Loucy (cell line): ENCODE data around the gene CASZ1.

ENCODE experiments used
- EZH2phosphoT487 ChIP-seq: fragments of 200-600 bp; IDR thresholded peaks from 2 replicates; pipeline ENCODE4 v1.6.1; 2018; ENCODE audit warnings: antibody characterized with exemption, mild to moderate bottlenecking, moderate library complexity, borderline replicate concordance
- TF ChIP-seq, protein P1 (sequence below): fragments of 200-600 bp; sonication (generic); conservative IDR thresholded peaks from 2 replicates; pipeline ENCODE4 v1.5.1; 2014; ENCODE audit warnings: mild to moderate bottlenecking, antibody characterized with exemption, low read length

DNA sequence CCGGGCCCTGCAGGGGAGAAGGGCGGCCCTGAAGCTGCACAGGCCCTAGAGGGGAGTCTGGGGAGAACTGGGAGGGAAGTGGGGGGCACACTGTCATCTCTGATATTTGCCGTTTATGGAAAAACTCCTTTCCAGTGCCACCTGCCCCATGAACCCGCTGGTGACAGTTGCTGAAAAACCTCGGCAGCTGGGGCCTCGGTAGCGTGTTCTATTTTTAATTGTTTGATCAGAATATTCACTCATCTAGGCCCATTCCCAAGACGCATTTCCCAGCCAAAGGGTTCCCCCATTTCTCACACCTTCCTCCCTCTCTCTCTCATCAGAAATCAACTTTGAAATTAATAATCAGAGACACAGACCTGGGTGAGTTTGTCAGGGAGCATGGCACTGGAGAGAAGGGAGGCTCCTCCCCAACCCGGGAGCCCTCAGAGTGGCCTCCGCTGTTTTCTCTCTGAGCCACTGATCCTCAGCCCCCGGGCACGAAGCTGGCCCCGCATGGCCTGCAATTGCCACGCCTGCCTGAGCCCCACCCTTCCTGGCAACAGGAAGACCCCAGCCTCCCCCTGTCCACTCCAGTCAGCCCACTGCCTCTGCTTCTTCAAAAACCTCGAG, 111.1 kb downstream of the CASZ1 start:
- TF ChIP-seq, protein P1, sequence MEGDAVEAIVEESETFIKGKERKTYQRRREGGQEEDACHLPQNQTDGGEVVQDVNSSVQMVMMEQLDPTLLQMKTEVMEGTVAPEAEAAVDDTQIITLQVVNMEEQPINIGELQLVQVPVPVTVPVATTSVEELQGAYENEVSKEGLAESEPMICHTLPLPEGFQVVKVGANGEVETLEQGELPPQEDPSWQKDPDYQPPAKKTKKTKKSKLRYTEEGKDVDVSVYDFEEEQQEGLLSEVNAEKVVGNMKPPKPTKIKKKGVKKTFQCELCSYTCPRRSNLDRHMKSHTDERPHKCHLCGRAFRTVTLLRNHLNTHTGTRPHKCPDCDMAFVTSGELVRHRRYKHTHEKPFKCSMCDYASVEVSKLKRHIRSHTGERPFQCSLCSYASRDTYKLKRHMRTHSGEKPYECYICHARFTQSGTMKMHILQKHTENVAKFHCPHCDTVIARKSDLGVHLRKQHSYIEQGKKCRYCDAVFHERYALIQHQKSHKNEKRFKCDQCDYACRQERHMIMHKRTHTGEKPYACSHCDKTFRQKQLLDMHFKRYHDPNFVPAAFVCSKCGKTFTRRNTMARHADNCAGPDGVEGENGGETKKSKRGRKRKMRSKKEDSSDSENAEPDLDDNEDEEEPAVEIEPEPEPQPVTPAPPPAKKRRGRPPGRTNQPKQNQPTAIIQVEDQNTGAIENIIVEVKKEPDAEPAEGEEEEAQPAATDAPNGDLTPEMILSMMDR, result no peak
- TF ChIP-seq EZH2phosphoT487, result no peak
